Neural cell (in vitro differentiated cells): Measurements from ENCODE around the gene SLC2A13. TPM values are rescaled to one million over a fixed set of nuclear protein-coding genes. Genes with fewer than 3 reads are reported as not detected.

ENCODE experiments used
- H2AFZ ChIP-seq: fragments of 200-600, 300-800 bp; sonication (generic), shearing (Covaris generic); 2 replicates; pipeline ENCODE4 v1.6.0; 2014; ENCODE audit warnings: low read depth, mild to moderate bottlenecking, antibody characterized with exemption, low read length, moderate library complexity
- H3F3A ChIP-seq: fragments of 200-600 bp; shearing (Covaris generic); 2 replicates; pipeline ENCODE4 v1.6.1; 2016; ENCODE audit warnings: mild to moderate bottlenecking, moderate library complexity, mixed read lengths, antibody characterized with exemption, low read length; ENCODE audit not compliant: insufficient read depth, poor library complexity, severe bottlenecking
- H3K27ac ChIP-seq: fragments of 200-600, 300-800 bp; sonication (generic), shearing (Covaris generic); 2 replicates; pipeline ENCODE4 v1.5.1; 2014; ENCODE audit warnings: mild to moderate bottlenecking, low read length, moderate library complexity
- H3K27me3 ChIP-seq: fragments of 300-800, 200-600 bp; sonication (generic), shearing (Covaris generic); 2 replicates; pipeline ENCODE4 v1.6.0; 2014; ENCODE audit warnings: mild to moderate bottlenecking, low read depth, low read length, moderate library complexity; ENCODE audit not compliant: insufficient read depth
- H3K36me3 ChIP-seq: fragments of 300-800, 200-600 bp; sonication (generic), shearing (Covaris generic); 2 replicates; pipeline ENCODE4 v1.5.1; 2014; ENCODE audit warnings: mild to moderate bottlenecking, antibody characterized with exemption, low read length, moderate library complexity; ENCODE audit not compliant: insufficient read depth
- H3K4me2 ChIP-seq: fragments of 300-800, 200-600 bp; sonication (generic), shearing (Covaris generic); 2 replicates; pipeline ENCODE4 v1.6.0; 2014; ENCODE audit warnings: mild to moderate bottlenecking, low read length
- H3K4me3 ChIP-seq: fragments of 300-800, 200-600 bp; sonication (generic), shearing (Covaris generic); 2 replicates; pipeline ENCODE4 v1.5.1; 2014; ENCODE audit warnings: mild to moderate bottlenecking, low read length, moderate library complexity
- H3K79me2 ChIP-seq: fragments of 200-600 bp; shearing (Covaris generic); replicated peaks from 2 replicates; pipeline ENCODE4 v1.6.0; 2014; ENCODE audit warnings: mild to moderate bottlenecking, low read length, moderate library complexity; ENCODE audit not compliant: insufficient read depth
- H3K9ac ChIP-seq: fragments of 300-800, 200-600 bp; sonication (generic), shearing (Covaris generic); 2 replicates; pipeline ENCODE4 v1.6.1; 2016; ENCODE audit warnings: mild to moderate bottlenecking, low read length, mixed read lengths
- H3K9me2 ChIP-seq: fragments of 200-600 bp; shearing (Covaris generic); 2 replicates; pipeline ENCODE4 v1.6.1; 2016; ENCODE audit warnings: mild to moderate bottlenecking, low read length, mixed read lengths; ENCODE audit not compliant: insufficient read depth
- H3K9me3 ChIP-seq: fragments of 200-600, 300-800 bp; sonication (generic), shearing (Covaris generic); 2 replicates; pipeline ENCODE4 v1.6.1; 2016; ENCODE audit warnings: mild to moderate bottlenecking, mixed run types, low read length, moderate library complexity, mixed read lengths
- H4K20me1 ChIP-seq: fragments of 200-600 bp; shearing (Covaris generic); 2 replicates; pipeline ENCODE4 v1.6.1; 2016; ENCODE audit warnings: mild to moderate bottlenecking, mixed run types; ENCODE audit not compliant: insufficient read depth
- EP300 ChIP-seq: fragments of 450-650 bp; conservative IDR thresholded peaks from 2 replicates; pipeline ENCODE4 v1.6.1; 2014; ENCODE audit warnings: antibody characterized with exemption, mild to moderate bottlenecking, moderate library complexity; ENCODE audit not compliant: poor library complexity, severe bottlenecking
- EZH2 ChIP-seq: fragments of 200-600, 300-800 bp; shearing (Covaris generic), sonication (generic); IDR thresholded peaks from 2 replicates; pipeline ENCODE4 v1.6.1; 2014; ENCODE audit warnings: antibody characterized with exemption, low read length, borderline replicate concordance, mild to moderate bottlenecking; ENCODE audit not compliant: insufficient read depth, poor library complexity, severe bottlenecking
- MXI1 ChIP-seq: fragments of 450-650 bp; conservative IDR thresholded peaks from 2 replicates; pipeline ENCODE4 v1.6.1; 2014; ENCODE audit warnings: antibody characterized with exemption, mild to moderate bottlenecking; ENCODE audit not compliant: poor library complexity, severe bottlenecking
- POLR2AphosphoS5 ChIP-seq: IDR thresholded peaks from 2 replicates; pipeline ENCODE4 v1.6.1; 2012
- RAD21 ChIP-seq: fragments of 450-650 bp; conservative IDR thresholded peaks from 2 replicates; pipeline ENCODE4 v1.6.1; 2014; ENCODE audit warnings: antibody characterized with exemption, mild to moderate bottlenecking, moderate library complexity
- SMC3 ChIP-seq: fragments of 450-650 bp; conservative IDR thresholded peaks from 2 replicates; pipeline ENCODE4 v1.6.1; 2014; ENCODE audit warnings: antibody characterized with exemption, mild to moderate bottlenecking, moderate library complexity; ENCODE audit not compliant: poor library complexity
- TAF1 ChIP-seq: IDR thresholded peaks from 2 replicates; pipeline ENCODE4 v1.6.1; 2012; ENCODE audit warnings: low read depth
- polyA plus RNA-seq: library from polyadenylated mRNA; depleted of rRNA; stranded (reverse); fragments of >200 nt; gene quantifications from 2 replicates; pipeline ENCODE4 v1.2.3, GENCODE V29; 2014
- TF ChIP-seq, protein P1 (sequence below): fragments of 450-650 bp; IDR thresholded peaks from 2 replicates; pipeline ENCODE4 v1.5.1; 2014; ENCODE audit warnings: antibody characterized with exemption, mild to moderate bottlenecking, moderate library complexity; ENCODE audit not compliant: poor library complexity, severe bottlenecking
- TF ChIP-seq, protein P2 (sequence below): IDR thresholded peaks from 2 replicates; pipeline ENCODE4 v1.6.1; 2012; ENCODE audit warnings: borderline replicate concordance

The SLC2A13 gene
- polyA plus RNA-seq, 1 donor from 2014 or later = 10.7 TPM

DNA sequence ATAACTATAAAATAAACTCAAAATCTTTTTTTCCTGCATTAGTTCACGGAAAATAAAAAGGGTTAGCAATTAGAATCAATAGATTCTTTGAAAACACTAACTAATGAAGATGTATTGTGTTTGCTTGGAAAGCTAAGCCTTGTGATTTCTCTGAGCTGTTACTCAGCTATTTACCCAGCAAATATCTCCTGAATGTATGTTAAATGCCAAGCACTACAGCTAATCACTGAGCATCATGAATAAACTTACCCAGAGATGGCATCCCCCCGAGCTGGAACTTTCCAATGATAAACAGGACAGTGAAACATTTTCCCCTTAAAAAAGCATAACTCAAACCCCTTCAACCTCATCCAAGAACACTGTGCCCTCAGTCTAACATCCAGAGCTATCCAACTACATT lies 71.2 kb downstream of the SLC2A13 start:
- H3K27me3 ChIP-seq = no peaks in the 10 kb centered on the region
- no peaks in the 10 kb centered on the region for H3K79me2 ChIP-seq
- no peaks in the 10 kb centered on the region for H3K36me3 ChIP-seq
- no peak overlapping the region for H2AFZ ChIP-seq
- H3K9ac ChIP-seq = no peak overlapping the region
- TF ChIP-seq, protein P1, sequence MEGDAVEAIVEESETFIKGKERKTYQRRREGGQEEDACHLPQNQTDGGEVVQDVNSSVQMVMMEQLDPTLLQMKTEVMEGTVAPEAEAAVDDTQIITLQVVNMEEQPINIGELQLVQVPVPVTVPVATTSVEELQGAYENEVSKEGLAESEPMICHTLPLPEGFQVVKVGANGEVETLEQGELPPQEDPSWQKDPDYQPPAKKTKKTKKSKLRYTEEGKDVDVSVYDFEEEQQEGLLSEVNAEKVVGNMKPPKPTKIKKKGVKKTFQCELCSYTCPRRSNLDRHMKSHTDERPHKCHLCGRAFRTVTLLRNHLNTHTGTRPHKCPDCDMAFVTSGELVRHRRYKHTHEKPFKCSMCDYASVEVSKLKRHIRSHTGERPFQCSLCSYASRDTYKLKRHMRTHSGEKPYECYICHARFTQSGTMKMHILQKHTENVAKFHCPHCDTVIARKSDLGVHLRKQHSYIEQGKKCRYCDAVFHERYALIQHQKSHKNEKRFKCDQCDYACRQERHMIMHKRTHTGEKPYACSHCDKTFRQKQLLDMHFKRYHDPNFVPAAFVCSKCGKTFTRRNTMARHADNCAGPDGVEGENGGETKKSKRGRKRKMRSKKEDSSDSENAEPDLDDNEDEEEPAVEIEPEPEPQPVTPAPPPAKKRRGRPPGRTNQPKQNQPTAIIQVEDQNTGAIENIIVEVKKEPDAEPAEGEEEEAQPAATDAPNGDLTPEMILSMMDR = no peak
- TF ChIP-seq SMC3 (no peak), RAD21 (no peak), EZH2 (no peak), TAF1 (no peak), EP300 (no peak), POLR2AphosphoS5 (no peak), MXI1 (no peak)
- TF ChIP-seq, protein P2, sequence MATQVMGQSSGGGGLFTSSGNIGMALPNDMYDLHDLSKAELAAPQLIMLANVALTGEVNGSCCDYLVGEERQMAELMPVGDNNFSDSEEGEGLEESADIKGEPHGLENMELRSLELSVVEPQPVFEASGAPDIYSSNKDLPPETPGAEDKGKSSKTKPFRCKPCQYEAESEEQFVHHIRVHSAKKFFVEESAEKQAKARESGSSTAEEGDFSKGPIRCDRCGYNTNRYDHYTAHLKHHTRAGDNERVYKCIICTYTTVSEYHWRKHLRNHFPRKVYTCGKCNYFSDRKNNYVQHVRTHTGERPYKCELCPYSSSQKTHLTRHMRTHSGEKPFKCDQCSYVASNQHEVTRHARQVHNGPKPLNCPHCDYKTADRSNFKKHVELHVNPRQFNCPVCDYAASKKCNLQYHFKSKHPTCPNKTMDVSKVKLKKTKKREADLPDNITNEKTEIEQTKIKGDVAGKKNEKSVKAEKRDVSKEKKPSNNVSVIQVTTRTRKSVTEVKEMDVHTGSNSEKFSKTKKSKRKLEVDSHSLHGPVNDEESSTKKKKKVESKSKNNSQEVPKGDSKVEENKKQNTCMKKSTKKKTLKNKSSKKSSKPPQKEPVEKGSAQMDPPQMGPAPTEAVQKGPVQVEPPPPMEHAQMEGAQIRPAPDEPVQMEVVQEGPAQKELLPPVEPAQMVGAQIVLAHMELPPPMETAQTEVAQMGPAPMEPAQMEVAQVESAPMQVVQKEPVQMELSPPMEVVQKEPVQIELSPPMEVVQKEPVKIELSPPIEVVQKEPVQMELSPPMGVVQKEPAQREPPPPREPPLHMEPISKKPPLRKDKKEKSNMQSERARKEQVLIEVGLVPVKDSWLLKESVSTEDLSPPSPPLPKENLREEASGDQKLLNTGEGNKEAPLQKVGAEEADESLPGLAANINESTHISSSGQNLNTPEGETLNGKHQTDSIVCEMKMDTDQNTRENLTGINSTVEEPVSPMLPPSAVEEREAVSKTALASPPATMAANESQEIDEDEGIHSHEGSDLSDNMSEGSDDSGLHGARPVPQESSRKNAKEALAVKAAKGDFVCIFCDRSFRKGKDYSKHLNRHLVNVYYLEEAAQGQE = no peak
- no peaks in the 10 kb centered on the region for H3K9me3 ChIP-seq
- H4K20me1 ChIP-seq = no peaks in the 10 kb centered on the region
- H3K27ac ChIP-seq = no peak overlapping the region
- no peak overlapping the region for H3K4me3 ChIP-seq
- H3F3A ChIP-seq = no peaks in the 10 kb centered on the region
- H3K4me2 ChIP-seq = no peak overlapping the region
- H3K9me2 ChIP-seq = no peaks in the 10 kb centered on the region

DNA sequence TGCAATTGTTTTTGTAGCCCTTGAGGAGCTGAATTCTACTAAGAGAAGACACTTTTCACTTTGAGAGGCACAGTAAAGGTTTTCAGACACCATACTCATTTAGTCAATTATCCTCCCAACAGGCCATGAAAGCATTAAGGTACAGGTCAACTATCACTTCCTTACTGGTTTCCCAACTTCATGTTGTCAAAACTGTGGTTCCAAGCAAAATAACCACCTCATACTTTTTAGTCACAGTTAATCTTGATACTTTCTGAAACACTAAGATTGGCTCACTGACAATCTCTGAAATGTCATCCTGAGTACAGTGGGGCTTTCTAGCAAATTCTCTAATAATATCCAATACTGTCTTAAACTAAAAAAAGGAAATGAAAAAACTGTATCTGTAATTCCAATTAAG lies 71.7 kb downstream of the SLC2A13 start:
- TF ChIP-seq EP300 = no peak
- no peak for TF ChIP-seq SMC3
- no peak for TF ChIP-seq MXI1
- TF ChIP-seq, protein P2 = no peak
- no peak for TF ChIP-seq POLR2AphosphoS5
- no peak for TF ChIP-seq TAF1
- TF ChIP-seq, protein P1 = no peak
- no peak for TF ChIP-seq RAD21
- TF ChIP-seq EZH2 = no peak
- Histone ChIP-seq H3K27me3 (no peaks in the 10 kb centered on the region), H3K36me3 (no peaks in the 10 kb centered on the region), H4K20me1 (no peaks in the 10 kb centered on the region), H3K4me3 (no peak overlapping the region), H3K27ac (no peak overlapping the region), H3K4me2 (no peak overlapping the region), H3K9ac (no peak overlapping the region), H3K79me2 (no peaks in the 10 kb centered on the region), H3K9me2 (no peaks in the 10 kb centered on the region), H2AFZ (no peak overlapping the region), H3F3A (no peaks in the 10 kb centered on the region), H3K9me3 (no peaks in the 10 kb centered on the region)
